AG04449 (cell line): ENCODE data around the gene PARP12.

Experiments used
- CTCF ChIA-PET: fragments of 350-600 bp; formaldehyde crosslinking; extraction: SDS; loops from one replicate; lab custom pipeline; 2021; ENCODE audit warnings: antibody characterized with exemption; lab: Yijun Ruan, JAX
- POLR2A ChIA-PET: fragments of 400-600, 350-600 bp; formaldehyde crosslinking; extraction: SDS; loops from one replicate; lab custom pipeline; 2020; ENCODE audit warnings: antibody characterized with exemption, inconsistent platforms; lab: Yijun Ruan, JAX
- DNase-seq: peaks from one replicate; pipeline ENCODE4 v3.0.0-alpha.2; 2010; ENCODE audit warnings: low read depth, low spot score
- H3K4me3 ChIP-seq: 2 replicates; pipeline ENCODE4 v1.5.1; 2011; ENCODE audit warnings: low read depth, mild to moderate bottlenecking, control low read depth, low read length
- CTCF ChIP-seq: IDR thresholded peaks from one replicate; pipeline ENCODE4 v1.5.1; 2011; ENCODE audit warnings: mild to moderate bottlenecking, moderate library complexity, low read length, control low read depth, inconsistent platforms; ENCODE audit not compliant: insufficient read depth; ENCODE audit errors: missing control alignments

Gene PARP12

GRCh38 chr7:140013676-140014075 lies 49.1 kb downstream of the PARP12 start:
- no peak for TF ChIP-seq CTCF
- no peak overlapping the region for H3K4me3 ChIP-seq
- CTCF ChIA-PET: interaction anchor here (1.3 kb wide), 2 partner anchors 12 to 579 kb away, joined by 4 to 5 read pairs; no protein-coding TSS in a partner anchor
- POLR2A ChIA-PET: no interaction called here
- no peak for DNase-seq

- TF ChIP-seq CTCF: no peak
- ChIA-PET POLR2A (no interaction called here), CTCF (interaction anchor here (0.8 to 1.5 kb wide), 2 partner anchors 365 to 391 kb away, joined by 3 to 4 read pairs; no protein-coding TSS in a partner anchor)
- no peak for DNase-seq
- no peak overlapping the region for H3K4me3 ChIP-seq
Measured at GRCh38 chr7:140010194-140010895, 52.4 kb downstream of the PARP12 start.

GRCh38 chr7:140009735-140010134 lies 53.0 kb downstream of the PARP12 start:
- POLR2A ChIA-PET: no interaction called here
- DNase-seq: no peak

GRCh38 chr7:140008755-140009610 lies 53.8 kb downstream of the PARP12 start:
- DNase-seq: no peak
- CTCF ChIA-PET: interaction anchor here (1.0 to 1.3 kb wide), 2 partner anchors 386 to 390 kb away, joined by 3 read pairs; no protein-coding TSS in a partner anchor

More at GRCh38 chr7:140009735-140010134, 53.0 kb downstream of the PARP12 start:
- CTCF ChIA-PET: no interaction called here
- no peak for TF ChIP-seq CTCF
- no peak overlapping the region for H3K4me3 ChIP-seq

GRCh38 chr7:140007051-140007690 lies 55.6 kb downstream of the PARP12 start:
- ChIA-PET CTCF (interaction anchor here (0.8 to 12.3 kb wide), 14 partner anchors 18 to 573 kb away, joined by 3 to 296 read pairs (median 4); no protein-coding TSS in a partner anchor), POLR2A (no interaction called here)
- H3K4me3 ChIP-seq: no peak overlapping the region

More at GRCh38 chr7:140008755-140009610, 53.8 kb downstream of the PARP12 start:
- POLR2A ChIA-PET: no interaction called here
- no peak for TF ChIP-seq CTCF
- H3K4me3 ChIP-seq: no peak overlapping the region

More at GRCh38 chr7:140007051-140007690, 55.6 kb downstream of the PARP12 start:
- no peak for DNase-seq
- no peak for TF ChIP-seq CTCF
